ENCODE results near the gene FARS2. TPM values are rescaled to one million over a fixed set of nuclear protein-coding genes. Genes with fewer than 3 reads are reported as not detected.

FARS2 gene
- polyA plus RNA-seq, 1 of the 3 experiments (the other 2 are of a cell fraction): 12.5 TPM

- Histone ChIP-seq H3K9ac (no peak overlapping the region), H3F3A (replicated peaks; ENCODE audit: insufficient read depth) (no peaks in the 10 kb centered on the region), H3K4me1 (ENCODE audit: control insufficient read depth in 1 of 2, insufficient read depth in 2 of 2, low read depth in 1 of 2, low read length in 1 of 2) (peaks cover 0 to 4% of the 10 kb centered on the region in 2 experiments; a peak in 1 of 4 replicates), H3K4me3 (ENCODE audit: low read depth in 2 of 2, low read length in 1 of 2) (no peak overlapping the region), H3K9me2 (no peaks in the 10 kb centered on the region), H3K27ac (ENCODE audit: low read depth in 2 of 2, low read length in 1 of 2) (no peak overlapping the region), H3K27me3 (ENCODE audit: insufficient read depth) (no peaks in the 10 kb centered on the region), H3K79me2 (ENCODE audit: insufficient read depth) (peaks cover 9% of the 10 kb centered on the region), H4K20me1 (ENCODE audit: insufficient read depth) (peaks cover 3% of the 10 kb centered on the region; the same call in 1 of the 2 replicates), H3K4me2 (no peak overlapping the region), H3K9me3 (no peaks in the 10 kb centered on the region), H3K36me3 (replicated peaks in 1 of 2; ENCODE audit: control insufficient read depth in 1 of 2, insufficient read depth in 2 of 2, low read length in 1 of 2) (no peaks in the 10 kb centered on the region), H2AFZ (ENCODE audit: low read depth) (no peak overlapping the region)
- POLR2A ChIA-PET: no interaction called here
- CTCF ChIA-PET: no interaction called here
- no peak for DNase-seq
- TF ChIP-seq GATA2 (CRISPR knock-in tag; IDR thresholded peaks at IDR 0.05) (no peak), NRF1 (IDR thresholded peaks at IDR 0.05; ENCODE audit: low read depth, low read length) (no peak), ELF1 (IDR thresholded peaks at IDR 0.05) (no peak), REST (IDR thresholded peaks at IDR 0.05; ENCODE audit: low read depth, low read length) (no peak), FOXM1 (IDR thresholded peaks at IDR 0.05; ENCODE audit: low read depth) (no peak), EP300 (IDR thresholded peaks at IDR 0.05; ENCODE audit: borderline replicate concordance in 1 of 2, low read depth in 1 of 2, low read length in 1 of 2) (no peak), FOXJ3 (CRISPR knock-in tag; IDR thresholded peaks at IDR 0.05) (no peak), TCF12 (IDR thresholded peaks at IDR 0.05) (no peak), YY1 (IDR thresholded peaks at IDR 0.05; ENCODE audit: low read depth) (no peak), RXRA (IDR thresholded peaks at IDR 0.05; ENCODE audit: borderline replicate concordance, low read depth) (no peak), GABPA (IDR thresholded peaks at IDR 0.05; ENCODE audit: low read depth) (no peak), SIN3A (IDR thresholded peaks at IDR 0.05; ENCODE audit: borderline replicate concordance, low read depth, low read length) (no peak), FOSL2 (IDR thresholded peaks at IDR 0.05; ENCODE audit: borderline replicate concordance, low read depth) (no peak), RAD21 (IDR thresholded peaks at IDR 0.05; ENCODE audit: low read length) (no peak), JUND (IDR thresholded peaks at IDR 0.05) (no peak)
- TF ChIP-seq, protein P1, sequence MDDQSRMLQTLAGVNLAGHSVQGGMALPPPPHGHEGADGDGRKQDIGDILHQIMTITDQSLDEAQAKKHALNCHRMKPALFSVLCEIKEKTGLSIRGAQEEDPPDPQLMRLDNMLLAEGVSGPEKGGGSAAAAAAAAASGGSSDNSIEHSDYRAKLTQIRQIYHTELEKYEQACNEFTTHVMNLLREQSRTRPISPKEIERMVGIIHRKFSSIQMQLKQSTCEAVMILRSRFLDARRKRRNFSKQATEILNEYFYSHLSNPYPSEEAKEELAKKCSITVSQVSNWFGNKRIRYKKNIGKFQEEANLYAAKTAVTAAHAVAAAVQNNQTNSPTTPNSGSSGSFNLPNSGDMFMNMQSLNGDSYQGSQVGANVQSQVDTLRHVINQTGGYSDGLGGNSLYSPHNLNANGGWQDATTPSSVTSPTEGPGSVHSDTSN (IDR thresholded peaks at IDR 0.05): no peak
- TF ChIP-seq, protein P2, sequence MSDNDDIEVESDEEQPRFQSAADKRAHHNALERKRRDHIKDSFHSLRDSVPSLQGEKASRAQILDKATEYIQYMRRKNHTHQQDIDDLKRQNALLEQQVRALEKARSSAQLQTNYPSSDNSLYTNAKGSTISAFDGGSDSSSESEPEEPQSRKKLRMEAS (IDR thresholded peaks at IDR 0.05; ENCODE audit: low read depth): no peak
- TF ChIP-seq, protein P3, sequence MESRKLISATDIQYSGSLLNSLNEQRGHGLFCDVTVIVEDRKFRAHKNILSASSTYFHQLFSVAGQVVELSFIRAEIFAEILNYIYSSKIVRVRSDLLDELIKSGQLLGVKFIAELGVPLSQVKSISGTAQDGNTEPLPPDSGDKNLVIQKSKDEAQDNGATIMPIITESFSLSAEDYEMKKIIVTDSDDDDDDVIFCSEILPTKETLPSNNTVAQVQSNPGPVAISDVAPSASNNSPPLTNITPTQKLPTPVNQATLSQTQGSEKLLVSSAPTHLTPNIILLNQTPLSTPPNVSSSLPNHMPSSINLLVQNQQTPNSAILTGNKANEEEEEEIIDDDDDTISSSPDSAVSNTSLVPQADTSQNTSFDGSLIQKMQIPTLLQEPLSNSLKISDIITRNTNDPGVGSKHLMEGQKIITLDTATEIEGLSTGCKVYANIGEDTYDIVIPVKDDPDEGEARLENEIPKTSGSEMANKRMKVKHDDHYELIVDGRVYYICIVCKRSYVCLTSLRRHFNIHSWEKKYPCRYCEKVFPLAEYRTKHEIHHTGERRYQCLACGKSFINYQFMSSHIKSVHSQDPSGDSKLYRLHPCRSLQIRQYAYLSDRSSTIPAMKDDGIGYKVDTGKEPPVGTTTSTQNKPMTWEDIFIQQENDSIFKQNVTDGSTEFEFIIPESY (IDR thresholded peaks at IDR 0.05; ENCODE audit: borderline replicate concordance, low read depth): no peak
- TF ChIP-seq, protein P4, sequence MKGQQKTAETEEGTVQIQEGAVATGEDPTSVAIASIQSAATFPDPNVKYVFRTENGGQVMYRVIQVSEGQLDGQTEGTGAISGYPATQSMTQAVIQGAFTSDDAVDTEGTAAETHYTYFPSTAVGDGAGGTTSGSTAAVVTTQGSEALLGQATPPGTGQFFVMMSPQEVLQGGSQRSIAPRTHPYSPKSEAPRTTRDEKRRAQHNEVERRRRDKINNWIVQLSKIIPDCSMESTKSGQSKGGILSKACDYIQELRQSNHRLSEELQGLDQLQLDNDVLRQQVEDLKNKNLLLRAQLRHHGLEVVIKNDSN (IDR thresholded peaks at IDR 0.05; ENCODE audit: borderline replicate concordance, low read depth): no peak
- WGBS (ENCODE audit: low lambda C conversion rate): 100% methylated on average over 1 of the region's 1 CpG
Measured at GRCh38 chr6:5300206-5300764, 39.0 kb downstream of the FARS2 start.
